Measurements from ENCODE around the gene NME3. TPM values are rescaled to one million over a fixed set of nuclear protein-coding genes. Genes with fewer than 3 reads are reported as not detected.

NME3 gene
- total and polyA plus RNA-seq, 2 of the 13 experiments (the other 11 are each of a cell fraction or from before 2014, with no cell fraction given): 10.4 to 15.9 TPM

GRCh38 chr16:1794908-1795666 lies 23.7 kb upstream of the NME3 start (continued):
- no peak for TF ChIP-seq FIP1L1 (IDR thresholded peaks at IDR 0.05; ENCODE audit: borderline replicate concordance, insufficient read depth, low read depth, low read length)
- TF ChIP-seq ZNF274 (CRISPR knock-in tag; IDR thresholded peaks at IDR 0.05): peak; percentile 12; the same call in 1 of the 2 replicates
- TF ChIP-seq MEIS1 (CRISPR knock-in tag; IDR thresholded peaks at IDR 0.05; ENCODE audit: borderline replicate concordance): no peak
- TF ChIP-seq DNMT1 (CRISPR knock-in tag; IDR thresholded peaks at IDR 0.05): no peak
- no peak for TF ChIP-seq RXRB (CRISPR knock-in tag; IDR thresholded peaks at IDR 0.05; ENCODE audit: borderline replicate concordance)
- TF ChIP-seq, protein P1, sequence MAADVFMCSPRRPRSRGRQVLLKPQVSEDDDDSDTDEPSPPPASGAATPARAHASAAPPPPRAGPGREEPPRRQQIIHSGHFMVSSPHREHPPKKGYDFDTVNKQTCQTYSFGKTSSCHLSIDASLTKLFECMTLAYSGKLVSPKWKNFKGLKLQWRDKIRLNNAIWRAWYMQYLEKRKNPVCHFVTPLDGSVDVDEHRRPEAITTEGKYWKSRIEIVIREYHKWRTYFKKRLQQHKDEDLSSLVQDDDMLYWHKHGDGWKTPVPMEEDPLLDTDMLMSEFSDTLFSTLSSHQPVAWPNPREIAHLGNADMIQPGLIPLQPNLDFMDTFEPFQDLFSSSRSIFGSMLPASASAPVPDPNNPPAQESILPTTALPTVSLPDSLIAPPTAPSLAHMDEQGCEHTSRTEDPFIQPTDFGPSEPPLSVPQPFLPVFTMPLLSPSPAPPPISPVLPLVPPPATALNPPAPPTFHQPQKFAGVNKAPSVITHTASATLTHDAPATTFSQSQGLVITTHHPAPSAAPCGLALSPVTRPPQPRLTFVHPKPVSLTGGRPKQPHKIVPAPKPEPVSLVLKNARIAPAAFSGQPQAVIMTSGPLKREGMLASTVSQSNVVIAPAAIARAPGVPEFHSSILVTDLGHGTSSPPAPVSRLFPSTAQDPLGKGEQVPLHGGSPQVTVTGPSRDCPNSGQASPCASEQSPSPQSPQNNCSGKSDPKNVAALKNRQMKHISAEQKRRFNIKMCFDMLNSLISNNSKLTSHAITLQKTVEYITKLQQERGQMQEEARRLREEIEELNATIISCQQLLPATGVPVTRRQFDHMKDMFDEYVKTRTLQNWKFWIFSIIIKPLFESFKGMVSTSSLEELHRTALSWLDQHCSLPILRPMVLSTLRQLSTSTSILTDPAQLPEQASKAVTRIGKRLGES (CRISPR knock-in tag; IDR thresholded peaks at IDR 0.05; ENCODE audit: borderline replicate concordance): no peak
- no peak for TF ChIP-seq ZNF724P (CRISPR knock-in tag; IDR thresholded peaks at IDR 0.05; ENCODE audit: borderline replicate concordance)
- 0 out of 2 replicates have a peak, but pooled peaks have one; percentile 27 for TF ChIP-seq HOXA3 (CRISPR knock-in tag; IDR thresholded peaks at IDR 0.05)
- no peak for TF ChIP-seq ZBTB2 (CRISPR knock-in tag; IDR thresholded peaks at IDR 0.05; ENCODE audit: low read depth)
- TF ChIP-seq PPARG (CRISPR knock-in tag; conservative IDR thresholded peaks at IDR 0.05): no peak
- no peak for TF ChIP-seq CCAR2 (optimal IDR thresholded peaks at IDR 0.05; ENCODE audit: low read depth, low read length)
- no peak for TF ChIP-seq EZH2 (conservative IDR thresholded peaks at IDR 0.05; ENCODE audit: low read depth, low read length)
- TF ChIP-seq ZNF816 (CRISPR knock-in tag; IDR thresholded peaks at IDR 0.05; ENCODE audit: borderline replicate concordance): no peak
- TF ChIP-seq FOXJ3 (CRISPR knock-in tag; IDR thresholded peaks at IDR 0.05; ENCODE audit: borderline replicate concordance): no peak
- no peak for TF ChIP-seq SMAD1 (CRISPR knock-in tag; IDR thresholded peaks at IDR 0.05; ENCODE audit: borderline replicate concordance, low read depth)
- TF ChIP-seq HOXD1 (CRISPR knock-in tag; IDR thresholded peaks at IDR 0.05): no peak
- no peak for TF ChIP-seq ZNF605 (CRISPR knock-in tag; IDR thresholded peaks at IDR 0.05)
- TF ChIP-seq SP2 (CRISPR knock-in tag; IDR thresholded peaks at IDR 0.05): no peak
- TF ChIP-seq RBAK (CRISPR knock-in tag; IDR thresholded peaks at IDR 0.05): no peak
- TF ChIP-seq ZNF556 (CRISPR knock-in tag; IDR thresholded peaks at IDR 0.05; ENCODE audit: borderline replicate concordance): no peak
- TF ChIP-seq U2AF1 (optimal IDR thresholded peaks at IDR 0.05; ENCODE audit: low read depth, low read length): peak; percentile 8
- no peak for TF ChIP-seq ZNF18 (CRISPR knock-in tag; IDR thresholded peaks at IDR 0.05; ENCODE audit: insufficient replicate concordance)
- no peak for TF ChIP-seq KLF12 (CRISPR knock-in tag; IDR thresholded peaks at IDR 0.05; ENCODE audit: borderline replicate concordance)
- no peak for TF ChIP-seq ZNF567 (CRISPR knock-in tag; IDR thresholded peaks at IDR 0.05; ENCODE audit: borderline replicate concordance)
- no peak for TF ChIP-seq ZNF460 (CRISPR knock-in tag; IDR thresholded peaks at IDR 0.05; ENCODE audit: borderline replicate concordance)

Data from HepG2 (cell line).